HG03139 (cell line): Measurements from ENCODE around the gene NXT1.
"Not testable (repeated sequence)": the region's sequence is repeated elsewhere in the genome, so short reads cannot be mapped to it uniquely, and the experiment has no call there.

Source experiments
- ATAC-seq: cut with Tn5 transposase; IDR thresholded peaks from one replicate; pipeline ENCODE4 v1.9.1; 2021; ENCODE audit not compliant: unreplicated experiment

The NXT1 gene

GRCh38 chr20:23327617-23328333 is 22.8 kb upstream of the NXT1 start:
- ATAC-seq = no peak

GRCh38 chr20:23331450-23332350 is 18.9 kb upstream of the NXT1 start:
- no peak for ATAC-seq

DNA sequence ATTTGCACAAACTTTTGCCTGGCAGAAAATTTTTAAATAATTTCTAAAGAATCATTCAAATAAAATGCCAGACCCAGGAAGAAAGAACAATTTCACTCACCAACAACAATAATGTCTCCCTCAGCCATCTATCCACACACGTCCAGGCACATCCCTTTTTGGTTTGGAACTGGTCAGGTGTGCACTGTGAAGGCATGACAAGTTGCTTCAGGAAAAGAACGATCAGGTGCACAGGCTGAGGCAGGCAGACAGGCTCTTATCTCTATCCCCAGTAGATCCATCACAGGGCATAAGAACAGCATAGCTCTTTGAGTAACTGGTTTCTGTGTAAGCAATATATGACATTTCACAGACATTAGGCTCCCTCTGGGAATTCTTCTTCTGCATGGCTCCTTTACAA is 18.1 kb upstream of the NXT1 start:
- ATAC-seq = no peak

GRCh38 chr20:23334111-23334510 is 16.5 kb upstream of the NXT1 start:
- no peak for ATAC-seq

- ATAC-seq = no peak
Measured at GRCh38 chr20:23335521-23335920, 15.1 kb upstream of the NXT1 start.

DNA sequence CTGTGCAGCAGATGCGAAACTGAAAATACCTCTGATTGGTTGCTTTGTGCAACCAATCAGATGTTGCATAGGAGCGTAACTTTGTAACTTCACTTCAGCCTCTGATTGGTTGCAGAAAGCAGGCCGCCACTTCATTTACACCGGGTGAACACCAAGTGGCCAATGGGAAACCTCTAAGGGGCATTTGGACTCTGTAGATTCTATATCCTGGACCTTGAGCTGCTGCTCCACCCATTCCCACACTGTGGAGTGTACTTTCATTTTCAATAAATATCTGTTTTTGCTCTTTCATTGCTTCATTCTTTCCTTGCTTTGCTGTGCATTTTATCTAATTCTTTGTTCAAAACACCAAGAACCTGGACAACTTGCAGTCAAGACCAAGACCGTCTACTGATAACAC is 14.1 kb upstream of the NXT1 start:
- ATAC-seq = no peak

GRCh38 chr20:23337312-23337711 is 13.3 kb upstream of the NXT1 start:
- no peak for ATAC-seq

DNA sequence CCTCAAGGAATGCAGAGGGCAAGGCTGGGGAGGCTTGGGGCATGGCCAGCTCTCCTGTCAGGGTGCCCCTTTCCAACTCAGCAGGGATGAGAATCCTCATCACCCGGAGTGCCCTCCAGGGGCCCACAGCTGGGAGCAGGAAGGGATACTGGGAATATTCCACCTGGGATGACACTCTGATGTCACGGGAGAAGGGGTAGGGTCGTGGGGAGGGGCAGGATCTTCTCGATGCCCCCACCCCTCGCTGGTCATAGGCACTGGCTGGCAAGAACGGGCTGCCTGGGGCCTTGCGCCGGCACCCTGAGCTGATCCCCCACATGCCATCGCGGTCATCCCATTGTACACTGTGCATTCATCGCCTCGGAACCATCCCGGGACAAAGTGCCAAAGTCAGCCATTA is 10.6 kb upstream of the NXT1 start:
- no peak for ATAC-seq

GRCh38 chr20:23340524-23340923 is 10.1 kb upstream of the NXT1 start:
- ATAC-seq = no peak

DNA sequence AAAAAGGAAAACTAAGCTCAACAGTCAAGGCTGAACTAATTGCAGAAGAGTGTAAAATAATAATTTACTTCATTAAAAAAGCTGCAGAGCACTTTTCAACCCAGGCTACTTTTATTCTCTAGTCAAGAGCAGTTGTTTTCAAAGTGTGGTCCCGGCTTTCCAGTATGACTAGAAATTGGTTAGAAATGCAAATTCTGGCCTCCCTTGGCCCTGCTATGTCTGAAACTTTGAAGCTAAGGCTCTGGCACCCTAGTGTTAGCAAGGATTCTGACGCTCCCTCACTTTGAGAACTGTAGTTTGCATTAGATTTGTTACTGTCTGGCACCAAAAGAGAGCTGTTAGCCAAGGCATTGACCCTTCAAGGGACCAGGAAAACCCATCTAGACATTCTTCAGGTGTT is 9.5 kb upstream of the NXT1 start:
- no peak for ATAC-seq

DNA sequence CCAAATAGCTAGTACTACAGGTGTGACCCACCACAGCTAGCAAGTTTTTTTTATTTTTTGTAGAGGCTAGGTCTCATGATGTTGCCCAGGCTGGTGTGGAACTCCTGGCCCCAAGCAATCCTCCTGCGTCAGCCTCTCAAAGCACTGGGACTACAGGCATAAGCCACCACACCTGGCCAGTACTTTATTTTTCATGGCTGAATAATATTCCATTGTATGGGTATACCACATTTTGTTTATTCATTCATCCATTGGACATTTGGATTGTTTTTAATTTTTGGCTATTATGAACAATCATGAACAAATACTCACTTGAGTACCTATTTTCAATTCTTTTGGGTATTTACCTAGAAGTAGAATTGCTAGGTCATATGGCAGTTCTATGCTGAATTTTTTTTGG is 7.0 kb upstream of the NXT1 start:
- ATAC-seq = no peak

DNA sequence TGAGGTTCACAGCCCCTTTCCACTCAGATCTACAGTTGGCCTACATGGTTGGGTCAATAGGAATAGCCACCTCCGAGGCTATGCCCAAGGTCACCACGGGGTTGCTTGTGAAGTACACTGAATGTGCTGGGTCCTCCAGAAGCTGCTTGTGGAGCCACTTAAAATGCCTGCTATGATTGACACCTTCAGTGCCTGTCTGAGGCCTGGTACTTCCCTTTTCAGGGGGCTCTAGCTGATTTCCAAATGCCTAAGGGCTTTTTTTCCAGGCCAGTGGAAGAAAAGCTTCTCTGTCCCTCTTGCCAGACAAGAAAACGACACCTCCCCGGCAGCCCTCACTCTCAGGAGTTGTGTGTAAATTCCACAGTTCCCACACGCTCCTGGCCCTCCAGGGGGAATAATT is 6.3 kb upstream of the NXT1 start:
- ATAC-seq = no peak

DNA sequence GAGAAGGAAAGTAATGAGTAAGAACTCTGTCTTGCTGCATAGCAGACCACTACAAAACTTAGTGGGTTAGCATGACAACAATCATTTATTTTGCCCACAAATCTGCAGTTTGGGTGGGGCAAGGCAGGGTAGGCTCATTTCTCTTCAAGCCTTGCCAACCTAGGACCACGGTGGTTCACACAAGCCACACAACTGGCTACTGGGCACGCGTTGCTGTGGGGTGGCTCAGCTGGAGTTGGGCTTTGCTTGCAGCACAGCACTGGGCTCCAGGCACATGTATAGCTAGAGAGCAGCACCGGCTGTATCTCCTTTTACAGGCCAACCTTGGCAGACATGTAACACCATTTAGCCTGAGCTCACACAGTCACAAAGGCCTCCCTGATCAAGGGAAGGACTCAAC is 4.6 kb upstream of the NXT1 start:
- ATAC-seq = no peak

- no peak for ATAC-seq
Measured at GRCh38 chr20:23347791-23348190, 2.8 kb upstream of the NXT1 start.

DNA sequence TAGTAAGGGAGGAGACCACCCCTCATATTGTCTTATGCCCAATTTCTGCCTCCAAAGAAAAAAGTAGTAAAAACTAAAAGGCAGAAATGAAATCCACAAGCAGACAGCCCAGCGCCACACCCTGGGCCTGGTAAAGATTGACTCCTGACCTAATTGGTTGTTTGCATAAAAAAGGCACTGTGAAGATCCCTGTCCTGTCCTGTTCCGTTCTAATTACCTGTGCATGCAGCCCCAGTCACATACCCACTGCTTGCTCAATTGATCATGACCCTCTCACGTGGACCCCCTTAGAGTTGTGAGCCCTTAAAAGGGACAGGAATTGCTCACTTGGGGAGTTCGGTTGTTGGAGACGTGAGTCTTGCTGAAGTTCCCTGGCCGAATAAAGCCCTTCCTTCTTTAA is 2.1 kb upstream of the NXT1 start:
- not testable (repeated sequence) for ATAC-seq

DNA sequence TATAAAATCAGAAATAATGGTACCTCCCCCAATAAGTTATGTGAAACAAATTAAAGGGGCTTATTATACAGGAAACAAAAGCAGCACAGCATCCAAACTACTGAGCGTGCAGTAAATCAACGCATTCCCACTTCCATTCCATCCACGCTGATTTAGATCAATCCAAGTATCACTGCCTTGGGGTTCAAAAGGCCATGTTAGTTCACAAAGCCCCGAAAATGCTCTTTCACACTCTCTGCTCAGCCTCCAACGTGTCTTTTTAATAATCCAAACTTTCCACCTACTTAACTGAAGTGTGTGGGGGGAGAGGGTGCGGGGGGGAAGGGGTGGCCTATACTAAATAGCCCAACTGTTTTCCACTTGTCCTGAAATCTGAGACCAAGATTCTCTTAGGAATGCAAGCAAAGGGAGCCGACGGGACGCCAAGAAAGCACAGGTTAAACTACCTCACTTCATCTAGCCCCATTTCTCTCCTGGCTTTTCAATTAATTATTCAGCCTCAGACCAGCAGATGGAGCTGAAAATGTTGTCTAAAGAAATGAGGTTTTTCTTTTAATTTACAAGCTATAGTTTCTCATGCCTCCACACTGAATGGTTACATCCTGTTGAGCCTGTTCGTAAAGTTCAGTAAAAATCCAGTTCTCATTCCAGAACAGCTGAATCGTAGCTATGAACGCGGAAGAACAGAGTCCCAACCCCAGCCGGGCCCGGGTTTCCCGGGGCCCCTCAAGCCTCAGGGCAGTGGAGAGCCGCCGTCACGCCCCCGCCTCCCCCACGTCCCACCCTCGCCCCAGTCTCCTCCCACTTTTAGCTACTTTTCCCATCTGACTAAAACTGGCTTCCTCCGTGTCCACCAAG is 1.0 kb upstream of the NXT1 start:
- ATAC-seq = peak; percentile 37

- ATAC-seq = peak; percentile 25
Measured at GRCh38 chr20:23350904-23351838, 580 bp downstream of the NXT1 start.

GRCh38 chr20:23356203-23356602 is 5.6 kb downstream of the NXT1 start:
- no peak for ATAC-seq

DNA sequence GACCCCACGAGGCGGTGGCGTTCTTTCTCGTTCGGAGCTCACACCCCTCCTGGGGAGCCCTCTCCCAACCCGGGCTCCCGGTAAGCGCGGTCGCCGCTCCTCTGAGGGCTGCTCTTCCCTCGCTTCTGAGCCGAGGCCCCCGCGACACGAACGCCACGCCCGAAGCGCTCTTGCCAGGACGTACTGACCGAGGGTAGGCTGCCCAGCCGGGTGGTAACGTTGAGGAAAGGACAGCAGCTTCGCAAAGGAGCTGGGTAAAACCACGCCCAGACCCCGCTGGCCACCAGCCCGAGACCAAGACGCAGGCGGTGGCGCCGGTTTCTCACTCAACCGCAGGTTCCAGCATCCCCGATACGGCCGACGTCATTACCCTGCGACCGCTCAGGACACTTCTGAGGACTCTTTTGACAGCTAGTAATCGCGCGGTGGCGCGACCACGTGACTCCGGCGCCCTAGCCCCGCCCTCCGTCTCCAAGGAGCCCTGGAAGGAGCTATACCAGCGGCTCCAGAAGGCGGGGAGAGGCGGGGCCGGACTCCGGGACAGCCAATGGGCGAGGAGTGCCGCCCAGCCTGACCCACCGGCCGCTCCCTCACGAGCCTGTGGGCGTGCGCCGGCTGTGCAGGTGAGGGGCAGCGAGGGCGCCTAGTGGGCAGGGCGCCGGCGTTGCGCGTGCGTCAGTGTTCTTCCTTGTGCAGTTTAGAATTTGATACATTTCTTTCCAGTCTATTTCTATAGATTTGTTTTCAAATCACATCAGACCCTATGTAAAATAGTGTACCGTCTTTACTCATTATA is 7.4 kb downstream of the NXT1 start:
- ATAC-seq = peak; percentile 73

DNA sequence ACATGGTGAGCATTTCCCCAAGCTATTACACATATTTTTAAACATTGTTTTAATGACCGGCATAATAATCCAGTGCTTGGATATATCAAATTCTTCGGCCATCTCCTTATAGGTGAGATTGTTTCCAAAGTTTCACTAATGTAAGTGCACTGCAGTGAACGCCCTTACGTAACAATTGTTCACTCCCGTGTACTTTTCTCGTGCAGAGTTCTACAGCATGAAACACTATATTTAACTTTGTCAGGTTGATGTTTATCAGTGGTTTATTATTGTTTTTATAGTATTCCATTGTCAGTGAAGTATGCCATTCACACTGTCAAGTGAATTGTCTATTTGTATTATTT is 7.9 kb downstream of the NXT1 start:
- no peak for ATAC-seq
